CD4-positive, alpha-beta T cell treated with Interleukin-4 for 4 hours (primary cell): ENCODE results near the gene SLC2A13.
"Not testable (repeated sequence)": the region's sequence is repeated elsewhere in the genome, so short reads cannot be mapped to it uniquely, and the experiment has no call there.

Experiments
- DNase-seq: peaks from one replicate; pipeline ENCODE4 v3.0.0-alpha.2; 2020

The SLC2A13 gene

GRCh38 chr12:39798429-39798828 is 307.5 kb downstream of the SLC2A13 start:
- no peak for DNase-seq

GRCh38 chr12:39795481-39795880 is 310.4 kb downstream of the SLC2A13 start:
- DNase-seq: no peak

DNA sequence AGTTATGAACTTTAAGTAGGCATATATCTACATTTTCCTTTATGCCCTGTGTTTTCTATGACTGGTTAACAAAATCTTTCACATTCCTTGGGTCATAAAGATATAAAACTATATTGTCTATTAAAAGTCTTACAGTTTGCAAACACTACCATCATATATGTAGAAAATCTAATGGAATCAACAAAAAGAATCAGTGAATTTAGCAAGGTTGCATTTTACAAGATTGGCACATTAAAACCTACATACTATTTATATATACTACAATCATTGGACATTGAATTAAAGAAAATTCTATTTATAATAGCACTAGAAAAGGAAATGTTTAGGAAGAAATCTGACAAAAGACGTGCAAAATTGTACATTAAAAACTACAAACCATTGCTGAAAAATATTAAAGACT is 312.9 kb downstream of the SLC2A13 start:
- DNase-seq: no peak

GRCh38 chr12:39788239-39788638 is 317.6 kb downstream of the SLC2A13 start:
- no peak for DNase-seq

- DNase-seq: not testable (repeated sequence)
Measured at GRCh38 chr12:39785814-39786213, 320.1 kb downstream of the SLC2A13 start.

DNA sequence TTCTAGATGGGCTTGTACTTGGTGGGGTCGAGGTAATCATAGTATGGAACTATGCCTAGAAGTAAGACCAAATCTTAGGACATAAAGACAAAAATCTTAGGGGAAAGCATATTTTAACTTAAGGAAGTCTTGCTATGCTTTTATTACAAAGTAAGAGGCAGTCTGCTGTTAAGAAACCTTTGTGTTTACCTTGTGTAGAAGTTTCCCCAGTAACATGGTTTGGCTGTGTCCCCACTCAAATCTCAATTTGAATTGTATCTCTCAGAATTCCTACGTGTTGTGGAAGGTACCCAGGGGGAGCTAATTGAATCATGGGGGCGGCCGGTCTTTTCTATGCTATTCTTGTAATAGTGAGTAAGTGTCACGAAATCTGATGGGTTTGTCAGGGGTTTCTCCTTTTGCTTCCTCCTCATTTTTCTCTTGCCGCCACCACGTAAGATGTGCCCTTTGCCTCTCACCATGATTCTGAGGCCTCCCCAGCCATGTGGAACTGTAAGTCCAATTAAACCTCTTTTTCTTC is 323.8 kb downstream of the SLC2A13 start:
- DNase-seq: no peak

DNA sequence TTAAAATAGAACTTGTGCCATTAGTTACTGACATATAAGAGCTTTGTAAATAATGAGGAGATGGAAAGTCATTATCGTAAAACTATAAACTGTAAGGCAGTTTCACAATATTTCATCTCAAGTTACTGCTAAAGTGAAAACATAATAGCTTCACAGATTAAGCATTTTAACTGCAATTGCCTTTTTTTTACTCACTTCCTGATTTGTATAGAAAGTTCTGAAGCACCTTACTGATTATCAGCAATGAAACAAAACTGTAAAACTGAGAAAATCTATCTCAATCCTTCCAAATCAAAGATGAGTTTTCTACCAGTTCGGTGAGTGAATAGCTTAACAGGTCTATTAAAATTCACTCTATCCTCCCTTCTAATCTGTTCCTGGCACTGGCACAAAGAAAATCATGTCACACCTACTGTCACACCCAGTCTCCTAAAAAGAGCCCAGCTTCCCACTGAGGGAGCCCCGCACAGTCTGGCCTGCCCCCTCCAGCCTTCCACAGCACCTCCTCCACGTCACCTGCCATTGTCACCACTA is 324.9 kb downstream of the SLC2A13 start:
- no peak for DNase-seq

GRCh38 chr12:39780411-39780912 is 325.4 kb downstream of the SLC2A13 start:
- no peak for DNase-seq

DNA sequence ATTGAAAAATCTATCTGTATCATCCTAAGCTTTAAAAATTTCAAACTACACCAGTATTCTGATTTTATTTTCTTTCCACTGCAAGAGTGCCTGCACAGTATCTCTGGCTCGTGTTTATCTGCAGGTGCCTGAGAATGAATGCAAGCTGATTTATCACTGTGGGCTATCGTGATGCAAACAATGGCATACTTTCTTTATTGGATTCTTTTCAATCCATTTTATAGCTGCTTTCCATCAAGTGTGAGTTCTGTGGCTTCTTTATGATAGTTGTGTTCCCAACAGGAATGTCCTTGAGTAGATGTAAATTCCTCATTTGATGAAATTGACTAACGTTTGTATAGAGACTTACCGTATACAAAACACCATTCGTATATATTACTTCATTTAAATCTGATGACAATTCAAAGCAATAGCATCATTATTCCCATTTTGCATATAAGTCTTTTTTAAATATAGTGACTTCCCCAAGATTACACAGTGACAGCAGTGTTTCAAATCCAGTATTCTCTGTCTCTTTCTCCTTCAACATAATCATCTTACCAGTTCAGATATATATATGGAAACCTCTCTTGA is 326.0 kb downstream of the SLC2A13 start:
- no peak for DNase-seq

- DNase-seq: no peak
Measured at GRCh38 chr12:39777465-39777864, 328.4 kb downstream of the SLC2A13 start.

DNA sequence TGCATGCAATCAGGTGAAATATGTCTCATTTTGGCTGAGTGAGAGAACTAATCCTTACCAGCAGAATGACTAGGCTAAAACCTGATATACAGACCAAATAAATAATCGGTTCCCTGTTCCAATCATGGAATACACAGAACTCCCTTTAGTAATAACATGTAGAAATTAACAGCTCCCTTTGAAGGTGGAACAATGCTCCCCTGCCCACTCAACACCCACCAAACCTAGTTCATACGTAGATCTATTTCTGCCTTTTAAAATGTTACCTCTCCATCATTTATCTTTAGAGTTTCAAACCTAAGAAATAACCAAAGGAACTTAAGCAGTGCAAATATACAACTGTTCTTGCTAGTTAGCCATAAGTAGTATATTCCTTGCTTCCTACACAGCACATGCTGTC is 332.6 kb downstream of the SLC2A13 start:
- DNase-seq: no peak

GRCh38 chr12:39772821-39773259 is 333.0 kb downstream of the SLC2A13 start:
- no peak for DNase-seq

- no peak for DNase-seq
Measured at GRCh38 chr12:39771456-39771855, 334.4 kb downstream of the SLC2A13 start.

DNA sequence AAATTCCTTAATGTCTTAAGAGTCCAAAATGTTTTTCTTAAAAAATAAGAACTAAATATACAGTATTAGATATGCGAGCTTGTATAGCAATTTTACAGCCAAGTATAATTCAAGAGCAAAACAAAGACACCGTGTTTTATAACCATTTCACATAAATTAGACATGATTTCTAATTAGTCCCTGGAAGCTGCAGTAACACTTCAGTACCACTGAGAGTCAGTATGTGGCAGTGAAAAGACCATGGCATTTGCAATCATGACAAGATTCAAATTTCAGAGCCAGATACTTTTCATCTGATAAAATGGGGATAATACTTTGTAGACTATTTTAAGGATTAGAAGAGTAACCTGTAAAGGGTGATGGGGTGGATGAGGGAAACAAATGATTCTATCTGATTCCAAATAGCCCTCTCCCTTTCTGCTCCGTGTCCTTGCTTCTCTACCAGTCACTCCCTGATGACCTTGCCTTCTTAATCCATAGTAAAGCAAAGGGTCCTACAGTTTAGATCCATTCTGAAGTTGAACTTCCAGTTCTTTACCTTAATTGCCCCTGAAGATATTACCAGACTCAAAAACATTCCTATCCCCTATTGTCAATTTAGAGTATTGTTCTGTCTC is 340.8 kb downstream of the SLC2A13 start:
- DNase-seq: peak; percentile 23

DNA sequence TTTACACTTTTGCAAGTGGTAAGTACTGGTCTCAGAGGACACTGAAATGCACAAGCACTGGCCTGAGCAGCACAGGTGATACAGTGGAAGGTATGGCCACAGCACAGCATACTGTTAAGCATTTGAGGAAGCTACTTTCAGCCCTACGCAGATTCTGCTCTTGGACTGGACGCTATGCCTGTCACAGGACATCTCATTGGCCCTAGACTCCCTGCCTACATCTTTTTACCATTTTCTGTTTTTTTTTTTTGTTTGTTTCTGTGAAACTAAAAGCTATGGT is 342.1 kb downstream of the SLC2A13 start:
- no peak for DNase-seq

- DNase-seq: no peak
Measured at GRCh38 chr12:39763071-39763889, 342.6 kb downstream of the SLC2A13 start.

- DNase-seq: no peak
Measured at GRCh38 chr12:39755478-39755877, 350.4 kb downstream of the SLC2A13 start.

DNA sequence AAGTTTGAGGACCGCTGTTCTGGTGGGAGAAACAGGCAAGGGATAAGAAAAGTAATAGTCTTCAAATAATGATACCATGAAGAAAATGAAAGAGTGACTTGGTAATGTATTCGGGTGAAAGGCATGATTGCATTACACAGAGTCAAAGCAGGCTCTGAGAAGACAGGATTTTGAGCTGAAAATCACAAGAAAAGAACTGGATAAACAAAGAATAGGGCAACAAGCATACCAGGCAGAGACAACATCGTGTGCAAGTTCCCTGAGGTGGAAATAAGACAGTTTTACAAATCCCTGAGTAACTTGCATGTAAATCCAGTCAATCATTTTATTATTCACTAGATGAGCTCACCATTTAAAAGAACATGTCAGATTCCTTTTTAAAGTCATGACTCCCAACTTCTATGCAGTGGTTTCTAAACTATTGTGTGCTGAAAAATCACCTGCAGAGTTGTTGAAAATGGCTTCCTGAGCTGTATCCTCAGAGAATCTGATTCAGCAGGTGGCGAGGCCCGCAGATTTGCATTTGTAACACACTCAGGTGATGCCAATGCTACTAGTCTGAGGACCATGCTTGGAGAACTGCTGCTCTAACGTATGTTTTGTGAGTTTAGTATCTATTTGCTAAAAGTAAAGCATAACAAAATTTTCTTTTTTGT is 353.3 kb downstream of the SLC2A13 start:
- no peak for DNase-seq

DNA sequence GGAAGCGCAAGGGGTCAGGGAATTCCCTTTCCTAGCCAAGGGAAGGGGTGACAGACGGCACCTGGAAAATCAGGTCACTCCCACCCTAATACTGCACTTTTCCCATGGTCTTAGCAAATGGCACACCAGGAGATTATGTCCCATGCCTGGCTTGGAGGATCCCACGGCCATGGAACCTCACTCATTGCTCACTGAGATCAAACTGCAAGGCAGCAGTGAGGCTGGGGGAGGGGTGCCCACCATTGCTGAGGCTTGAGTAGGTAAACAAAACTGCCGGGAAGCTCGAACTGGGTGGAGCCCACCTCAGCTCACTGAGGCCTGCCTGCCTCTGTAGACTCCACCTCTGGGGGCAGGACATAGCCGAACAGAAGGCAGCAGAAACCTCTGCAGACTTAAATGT is 359.7 kb downstream of the SLC2A13 start:
- DNase-seq: not testable (repeated sequence)

DNA sequence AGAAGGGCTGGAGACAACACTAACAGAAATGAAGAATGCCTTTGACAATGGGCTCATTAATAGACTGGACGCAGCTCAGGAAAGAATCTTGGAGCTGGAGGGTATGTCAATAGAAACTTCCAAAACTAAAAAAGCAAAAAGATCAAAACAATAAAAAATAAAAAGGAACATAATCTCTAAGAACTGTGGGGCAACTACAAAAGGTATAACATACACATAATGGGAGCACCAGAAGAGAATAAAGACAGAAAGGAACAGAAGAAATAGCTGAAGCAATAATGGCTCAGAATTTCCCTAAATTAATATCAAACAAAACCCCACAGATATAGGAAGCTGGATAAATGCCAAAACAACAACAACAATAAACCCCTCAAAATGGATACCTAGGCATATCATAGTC is 362.2 kb downstream of the SLC2A13 start:
- DNase-seq: no peak

GRCh38 chr12:39736406-39736805 is 369.5 kb downstream of the SLC2A13 start:
- DNase-seq: no peak

GRCh38 chr12:39723831-39724230 is 382.1 kb downstream of the SLC2A13 start:
- DNase-seq: peak; percentile 22

- DNase-seq: no peak
Measured at GRCh38 chr12:39722504-39722903, 383.4 kb downstream of the SLC2A13 start.
